ENCODE measurements around the gene MCTP1.
"Not testable (repeated sequence)": the region's sequence is repeated elsewhere in the genome, so short reads cannot be mapped to it uniquely, and the experiment has no call there.

Gene MCTP1

DNA sequence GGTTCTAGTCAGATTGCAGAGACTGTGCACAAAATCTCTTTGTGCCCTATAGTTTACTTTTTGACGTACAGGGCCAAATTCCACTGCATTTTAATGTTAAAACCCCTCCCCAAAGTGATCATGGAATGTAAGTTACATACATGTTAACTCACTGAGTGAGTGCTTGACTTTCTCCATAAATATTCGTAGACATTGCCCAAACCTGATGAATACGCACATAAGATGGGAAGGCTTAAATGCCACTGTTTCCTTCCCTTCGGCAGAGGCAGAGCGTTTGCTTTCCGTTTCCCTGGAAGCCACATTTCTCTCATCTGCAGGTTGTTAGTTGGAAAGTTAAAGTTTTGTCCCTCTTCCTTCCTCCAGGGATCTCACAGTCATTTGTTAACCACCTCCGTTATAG is 286.2 kb downstream of the MCTP1 start:
- no peak for TF ChIP-seq EZH2phosphoT487 (IDR thresholded peaks at IDR 0.05; ENCODE audit: borderline replicate concordance)
- no peak overlapping the region for H3K9ac ChIP-seq (ENCODE audit: low read depth, low read length, poor library complexity, severe bottlenecking)
- no peaks in the 10 kb centered on the region for H3K36me3 ChIP-seq (ENCODE audit: insufficient read depth, low read length)
- no peak overlapping the region for H3K4me3 ChIP-seq (ENCODE audit: low read length, poor library complexity, severe bottlenecking)
- peaks cover under 1% of the 10 kb centered on the region; the same call in 1 of the 2 replicates for H3K9me3 ChIP-seq (ENCODE audit: insufficient read depth, low read depth, low read length)
- no peaks in the 10 kb centered on the region for H3F3A ChIP-seq (ENCODE audit: low read depth)
- H3K4me2 ChIP-seq (ENCODE audit: low read depth, low read length, poor library complexity, severe bottlenecking): no peak overlapping the region
- no peak overlapping the region for H2AFZ ChIP-seq (ENCODE audit: low read length)
- H3K4me1 ChIP-seq (ENCODE audit: insufficient read depth, low read length, poor library complexity, severe bottlenecking): no peaks in the 10 kb centered on the region
- H3K9me2 ChIP-seq (replicated peaks; ENCODE audit: low read depth, low read length): no peaks in the 10 kb centered on the region
- no peaks in the 10 kb centered on the region for H3K27me3 ChIP-seq (ENCODE audit: insufficient read depth, low read length, poor library complexity, severe bottlenecking)
- H3K79me2 ChIP-seq (ENCODE audit: insufficient read depth, low read length): no peaks in the 10 kb centered on the region
- H4K20me1 ChIP-seq (ENCODE audit: insufficient read depth, low read length, poor library complexity, severe bottlenecking): no peaks in the 10 kb centered on the region

DNA sequence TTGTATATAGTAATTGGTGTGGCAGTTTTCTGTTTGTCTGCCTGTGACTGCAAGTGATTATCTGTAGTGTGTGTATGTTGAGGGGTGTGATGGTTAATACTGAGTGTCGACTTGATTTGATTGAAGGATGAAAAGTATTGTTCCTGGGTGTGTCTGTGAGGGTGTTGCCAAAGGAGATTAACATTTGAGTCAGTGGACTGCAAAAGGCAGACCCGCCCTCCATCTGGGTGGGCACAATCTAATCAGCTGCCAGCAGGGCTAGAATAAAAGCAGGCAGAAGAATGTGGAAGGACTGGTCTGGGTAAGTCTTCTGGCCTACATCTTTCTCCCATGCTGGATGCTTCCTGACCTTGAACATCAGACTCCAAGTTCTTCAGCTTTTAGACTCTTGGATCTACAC is 290.4 kb downstream of the MCTP1 start:
- not testable (repeated sequence) for H3K4me1 ChIP-seq (ENCODE audit: insufficient read depth, low read length, poor library complexity, severe bottlenecking); H3F3A ChIP-seq (ENCODE audit: low read depth); H3K27me3 ChIP-seq (ENCODE audit: insufficient read depth, low read length, poor library complexity, severe bottlenecking); H4K20me1 ChIP-seq (ENCODE audit: insufficient read depth, low read length, poor library complexity, severe bottlenecking); H3K9me2 ChIP-seq (replicated peaks; ENCODE audit: low read depth, low read length); H3K9me3 ChIP-seq (ENCODE audit: insufficient read depth, low read depth, low read length); H2AFZ ChIP-seq (ENCODE audit: low read length); H3K36me3 ChIP-seq (ENCODE audit: insufficient read depth, low read length); H3K9ac ChIP-seq (ENCODE audit: low read depth, low read length, poor library complexity, severe bottlenecking); H3K4me3 ChIP-seq (ENCODE audit: low read length, poor library complexity, severe bottlenecking); H3K79me2 ChIP-seq (ENCODE audit: insufficient read depth, low read length); H3K4me2 ChIP-seq (ENCODE audit: low read depth, low read length, poor library complexity, severe bottlenecking)

DNA sequence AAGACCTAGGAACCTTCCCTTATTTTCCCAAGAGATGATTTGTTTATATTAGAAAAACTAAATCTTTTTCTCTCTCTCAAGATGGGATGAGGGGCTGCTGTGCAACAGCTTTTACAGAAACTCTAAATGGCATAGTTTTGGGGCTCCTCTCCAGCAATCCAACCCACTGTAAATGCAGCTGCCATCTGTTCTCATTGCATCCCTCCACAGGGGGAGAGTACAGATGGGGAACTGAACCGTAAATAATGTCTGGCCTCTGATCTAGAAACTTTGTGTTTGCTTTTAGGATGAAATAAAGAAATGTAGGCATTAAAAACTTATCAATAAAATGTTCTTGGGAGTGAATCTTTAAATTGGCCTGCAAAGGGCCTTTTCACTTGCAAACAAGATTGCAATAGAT is 291.4 kb downstream of the MCTP1 start:
- Histone ChIP-seq H3K79me2 (ENCODE audit: insufficient read depth, low read length) (no peaks in the 10 kb centered on the region), H3K36me3 (ENCODE audit: insufficient read depth, low read length) (no peaks in the 10 kb centered on the region), H3K9me2 (replicated peaks; ENCODE audit: low read depth, low read length) (no peaks in the 10 kb centered on the region), H4K20me1 (ENCODE audit: insufficient read depth, low read length, poor library complexity, severe bottlenecking) (no peaks in the 10 kb centered on the region), H3K9me3 (ENCODE audit: insufficient read depth, low read depth, low read length) (no peaks in the 10 kb centered on the region), H2AFZ (ENCODE audit: low read length) (no peak overlapping the region), H3K4me3 (ENCODE audit: low read length, poor library complexity, severe bottlenecking) (no peak overlapping the region), H3K4me2 (ENCODE audit: low read depth, low read length, poor library complexity, severe bottlenecking) (no peak overlapping the region), H3K27me3 (ENCODE audit: insufficient read depth, low read length, poor library complexity, severe bottlenecking) (no peaks in the 10 kb centered on the region), H3F3A (ENCODE audit: low read depth) (no peaks in the 10 kb centered on the region), H3K9ac (ENCODE audit: low read depth, low read length, poor library complexity, severe bottlenecking) (no peak overlapping the region), H3K4me1 (ENCODE audit: insufficient read depth, low read length, poor library complexity, severe bottlenecking) (peaks cover 7% of the 10 kb centered on the region)
- TF ChIP-seq, protein P1, sequence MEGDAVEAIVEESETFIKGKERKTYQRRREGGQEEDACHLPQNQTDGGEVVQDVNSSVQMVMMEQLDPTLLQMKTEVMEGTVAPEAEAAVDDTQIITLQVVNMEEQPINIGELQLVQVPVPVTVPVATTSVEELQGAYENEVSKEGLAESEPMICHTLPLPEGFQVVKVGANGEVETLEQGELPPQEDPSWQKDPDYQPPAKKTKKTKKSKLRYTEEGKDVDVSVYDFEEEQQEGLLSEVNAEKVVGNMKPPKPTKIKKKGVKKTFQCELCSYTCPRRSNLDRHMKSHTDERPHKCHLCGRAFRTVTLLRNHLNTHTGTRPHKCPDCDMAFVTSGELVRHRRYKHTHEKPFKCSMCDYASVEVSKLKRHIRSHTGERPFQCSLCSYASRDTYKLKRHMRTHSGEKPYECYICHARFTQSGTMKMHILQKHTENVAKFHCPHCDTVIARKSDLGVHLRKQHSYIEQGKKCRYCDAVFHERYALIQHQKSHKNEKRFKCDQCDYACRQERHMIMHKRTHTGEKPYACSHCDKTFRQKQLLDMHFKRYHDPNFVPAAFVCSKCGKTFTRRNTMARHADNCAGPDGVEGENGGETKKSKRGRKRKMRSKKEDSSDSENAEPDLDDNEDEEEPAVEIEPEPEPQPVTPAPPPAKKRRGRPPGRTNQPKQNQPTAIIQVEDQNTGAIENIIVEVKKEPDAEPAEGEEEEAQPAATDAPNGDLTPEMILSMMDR (conservative IDR thresholded peaks at IDR 0.05; ENCODE audit: low read length): no peak
- TF ChIP-seq EZH2phosphoT487 (IDR thresholded peaks at IDR 0.05; ENCODE audit: borderline replicate concordance): no peak

DNA sequence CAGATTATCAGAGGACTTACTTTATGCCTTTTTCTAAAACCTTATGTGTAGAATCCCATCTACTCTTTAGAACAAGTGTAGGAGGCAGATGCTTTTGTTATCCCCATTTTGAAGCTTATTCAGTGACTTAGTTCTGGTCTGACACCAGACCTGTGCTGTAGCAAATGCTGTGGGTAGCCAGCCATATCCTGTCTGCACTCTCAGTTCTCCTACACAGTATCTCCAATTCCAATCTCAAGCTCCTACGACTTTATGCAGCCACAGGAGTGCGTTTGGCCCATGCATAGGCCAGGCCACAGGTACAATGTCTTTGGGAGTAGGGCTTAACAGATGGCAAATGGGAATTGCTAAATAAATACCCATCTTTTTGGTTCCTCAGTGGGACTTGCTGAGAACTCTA is 292.6 kb downstream of the MCTP1 start:
- Histone ChIP-seq H3K4me1 (ENCODE audit: insufficient read depth, low read length, poor library complexity, severe bottlenecking) (peaks cover 7% of the 10 kb centered on the region), H2AFZ (ENCODE audit: low read length) (no peak overlapping the region), H3K9me2 (replicated peaks; ENCODE audit: low read depth, low read length) (no peaks in the 10 kb centered on the region), H3K79me2 (ENCODE audit: insufficient read depth, low read length) (no peaks in the 10 kb centered on the region), H3F3A (ENCODE audit: low read depth) (no peaks in the 10 kb centered on the region), H3K9ac (ENCODE audit: low read depth, low read length, poor library complexity, severe bottlenecking) (no peak overlapping the region), H3K4me2 (ENCODE audit: low read depth, low read length, poor library complexity, severe bottlenecking) (no peak overlapping the region), H3K4me3 (ENCODE audit: low read length, poor library complexity, severe bottlenecking) (no peak overlapping the region), H3K9me3 (ENCODE audit: insufficient read depth, low read depth, low read length) (no peaks in the 10 kb centered on the region), H3K27me3 (ENCODE audit: insufficient read depth, low read length, poor library complexity, severe bottlenecking) (no peaks in the 10 kb centered on the region), H4K20me1 (ENCODE audit: insufficient read depth, low read length, poor library complexity, severe bottlenecking) (no peaks in the 10 kb centered on the region), H3K36me3 (ENCODE audit: insufficient read depth, low read length) (no peaks in the 10 kb centered on the region)
- TF ChIP-seq, protein P1 (conservative IDR thresholded peaks at IDR 0.05; ENCODE audit: low read length): no peak
- no peak for TF ChIP-seq EZH2phosphoT487 (IDR thresholded peaks at IDR 0.05; ENCODE audit: borderline replicate concordance)
